Measurements from ENCODE around the gene EFNA5.

The EFNA5 gene

DNA sequence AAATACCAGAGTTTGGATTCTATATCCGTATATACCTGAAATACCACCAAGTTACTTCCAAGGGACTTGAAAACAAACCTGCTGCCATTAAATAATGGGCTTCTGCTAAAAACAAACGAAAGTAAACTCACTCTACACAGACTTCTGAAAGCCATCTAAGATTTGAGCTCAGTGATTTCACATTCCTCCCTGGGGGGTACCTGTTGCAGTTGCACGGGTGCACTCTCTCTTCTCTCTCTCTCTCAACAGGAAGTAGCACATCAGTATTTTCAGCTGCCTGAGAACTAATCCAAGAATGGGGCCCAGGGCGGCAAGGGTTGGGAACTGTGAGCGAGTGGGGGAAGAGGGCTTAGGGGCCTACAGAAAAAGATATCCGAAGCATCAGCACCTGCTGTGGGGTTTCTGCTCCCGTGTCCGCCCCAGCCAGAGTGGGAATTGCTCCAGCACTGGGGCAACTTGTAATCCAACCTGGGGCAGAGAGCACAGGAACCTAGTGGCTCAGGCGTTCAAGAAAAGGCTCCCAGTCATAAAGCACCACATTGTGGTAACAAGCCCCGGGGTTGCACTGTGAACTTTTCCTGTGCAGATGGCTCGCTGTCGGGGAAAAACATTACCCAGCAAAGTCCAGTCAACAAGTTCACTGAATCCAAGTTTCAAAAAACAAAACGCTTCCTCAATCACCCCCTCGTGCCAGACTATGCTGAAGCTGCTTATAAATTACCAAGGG is 99.8 kb downstream of the EFNA5 start:
- no peak for DNase-seq (ENCODE audit: low read depth)

DNA sequence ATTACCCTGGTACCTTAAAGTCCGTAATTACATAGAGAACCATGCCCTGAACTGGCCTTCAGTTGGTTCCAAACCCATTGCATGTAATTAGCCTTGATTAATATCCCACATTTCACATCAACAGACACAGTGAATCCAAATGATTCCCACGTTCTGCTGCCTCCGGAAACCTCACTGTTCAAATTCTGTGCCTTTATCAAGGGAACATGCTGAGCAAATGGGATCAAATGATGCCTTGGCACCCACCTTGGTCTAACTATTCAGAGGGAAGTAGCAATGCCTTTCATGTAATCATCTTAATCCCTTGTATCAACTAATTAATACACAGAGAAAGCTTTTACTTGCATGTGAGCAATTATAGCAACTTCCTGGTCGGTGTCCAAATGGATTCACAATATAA is 100.6 kb downstream of the EFNA5 start:
- no peak for DNase-seq (ENCODE audit: low read depth)

DNA sequence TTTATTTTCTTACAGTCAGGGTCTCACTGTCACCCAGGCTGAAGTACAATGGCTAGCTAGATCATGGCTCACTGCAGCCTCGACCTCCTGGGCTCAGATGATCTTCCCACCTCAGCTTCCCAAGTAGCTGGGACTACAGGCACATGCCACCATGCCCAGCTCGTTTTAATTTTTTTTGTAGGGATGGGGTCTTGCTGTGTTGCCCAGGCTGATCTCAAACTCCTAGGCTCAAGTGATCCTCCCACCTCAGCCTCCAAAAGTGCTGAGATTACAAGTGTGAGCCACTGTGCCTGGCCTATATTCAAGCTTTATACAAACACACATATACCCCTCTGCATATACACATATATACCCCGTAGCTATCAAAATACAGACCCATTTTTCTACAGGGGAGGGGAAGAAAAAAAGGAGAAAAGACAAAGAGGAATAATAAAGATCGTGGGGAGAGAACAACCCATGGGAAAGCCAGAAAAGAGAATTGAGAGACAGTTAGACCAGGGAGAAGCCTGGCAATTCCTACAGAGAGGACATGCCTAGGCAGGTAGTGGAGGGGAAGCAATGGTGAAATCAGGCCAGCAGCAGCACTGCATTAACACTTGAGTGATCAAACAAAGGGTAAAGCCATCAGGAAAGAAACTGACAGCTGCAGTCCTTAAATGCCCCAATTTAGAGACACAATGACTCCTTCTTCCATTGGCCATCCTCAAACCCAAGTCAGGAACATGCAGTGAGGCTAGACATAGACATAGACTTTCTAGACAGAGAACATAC is 102.7 kb downstream of the EFNA5 start:
- no peak for DNase-seq (ENCODE audit: low read depth)

DNA sequence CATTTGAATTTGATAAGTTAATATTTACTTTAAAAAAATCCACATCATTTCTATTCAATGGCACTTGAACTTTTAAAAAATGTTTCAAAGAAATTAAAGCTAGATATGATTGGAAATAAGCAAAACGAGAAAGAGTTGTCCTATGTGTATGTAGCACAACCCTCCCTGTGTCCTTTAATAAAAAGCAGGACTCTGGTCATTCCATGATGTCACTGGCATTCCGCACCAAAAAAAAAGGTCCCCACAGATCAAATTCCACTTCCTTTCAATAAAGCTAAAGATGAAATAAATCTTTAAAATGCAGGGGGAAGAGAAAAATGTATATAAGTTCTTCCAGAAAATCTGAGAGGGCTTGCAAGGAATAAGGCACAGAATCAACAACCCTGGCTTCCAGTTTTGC is 103.8 kb downstream of the EFNA5 start:
- DNase-seq (ENCODE audit: low read depth), result no peak

DNA sequence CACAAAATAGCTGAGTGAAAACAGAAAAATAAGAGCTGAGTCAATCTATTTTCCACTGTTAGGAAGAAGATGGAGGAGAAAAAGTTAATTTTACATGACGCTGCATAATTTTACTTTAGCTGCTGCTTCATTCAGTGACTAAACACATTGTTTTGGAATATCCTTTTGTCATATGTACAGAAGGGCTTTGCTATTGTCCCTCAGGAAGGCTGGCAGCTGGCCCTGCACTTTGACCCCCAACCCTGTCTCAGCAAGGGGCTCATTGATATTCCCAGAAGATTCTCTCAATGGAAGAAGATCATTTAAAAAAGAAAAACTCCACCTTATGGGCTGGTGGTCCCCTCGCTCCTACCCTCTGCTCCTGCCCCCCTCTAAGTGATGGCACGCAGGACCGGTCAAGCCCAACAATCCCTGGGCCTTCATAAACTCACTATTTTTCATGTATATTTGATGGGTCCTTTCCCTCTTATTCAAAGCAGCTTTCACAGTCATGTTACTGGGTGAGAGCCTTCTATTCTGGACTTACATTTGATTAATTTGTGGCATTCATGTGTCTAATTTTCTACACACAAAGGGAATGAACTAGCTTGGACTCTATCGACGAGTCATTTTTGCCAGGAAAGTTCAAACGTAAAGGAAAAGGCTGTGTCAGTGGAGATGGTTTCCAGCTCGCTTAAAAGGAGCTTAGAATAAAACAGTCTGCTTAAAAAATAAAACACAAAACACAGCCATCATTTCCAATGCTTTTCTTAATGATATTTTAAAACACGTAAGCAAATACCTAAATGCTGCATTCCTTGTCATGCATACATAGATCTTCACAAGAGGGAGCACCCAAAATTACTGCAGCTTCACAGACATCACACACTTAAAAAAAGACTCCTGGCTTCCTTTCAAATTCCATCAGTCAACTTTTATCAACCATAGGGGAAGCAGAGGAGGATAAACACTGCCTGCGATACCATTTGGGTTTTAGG is 104.7 kb downstream of the EFNA5 start:
- DNase-seq (ENCODE audit: low read depth), result no peak

DNA sequence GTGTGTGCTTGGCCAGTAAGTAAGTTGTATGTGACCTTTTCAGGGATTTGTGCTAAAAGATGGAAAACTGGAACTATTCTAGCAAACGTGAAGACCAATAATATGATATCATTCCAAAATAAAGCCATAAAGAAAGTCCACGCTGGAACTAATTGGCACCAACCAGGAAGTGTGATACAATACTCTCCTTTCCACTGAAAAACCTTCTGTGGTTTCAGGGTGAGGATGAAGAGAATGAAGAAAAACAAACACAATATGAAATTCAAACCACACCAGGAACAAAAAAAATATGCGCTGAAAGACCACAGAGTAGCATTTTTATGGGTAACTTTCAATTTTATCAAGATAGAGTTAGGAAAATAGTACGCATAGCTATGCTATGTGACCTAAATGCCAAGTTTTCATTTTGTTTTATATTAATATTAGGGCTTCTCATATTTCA is 105.8 kb downstream of the EFNA5 start:
- DNase-seq (ENCODE audit: low read depth), result no peak

DNA sequence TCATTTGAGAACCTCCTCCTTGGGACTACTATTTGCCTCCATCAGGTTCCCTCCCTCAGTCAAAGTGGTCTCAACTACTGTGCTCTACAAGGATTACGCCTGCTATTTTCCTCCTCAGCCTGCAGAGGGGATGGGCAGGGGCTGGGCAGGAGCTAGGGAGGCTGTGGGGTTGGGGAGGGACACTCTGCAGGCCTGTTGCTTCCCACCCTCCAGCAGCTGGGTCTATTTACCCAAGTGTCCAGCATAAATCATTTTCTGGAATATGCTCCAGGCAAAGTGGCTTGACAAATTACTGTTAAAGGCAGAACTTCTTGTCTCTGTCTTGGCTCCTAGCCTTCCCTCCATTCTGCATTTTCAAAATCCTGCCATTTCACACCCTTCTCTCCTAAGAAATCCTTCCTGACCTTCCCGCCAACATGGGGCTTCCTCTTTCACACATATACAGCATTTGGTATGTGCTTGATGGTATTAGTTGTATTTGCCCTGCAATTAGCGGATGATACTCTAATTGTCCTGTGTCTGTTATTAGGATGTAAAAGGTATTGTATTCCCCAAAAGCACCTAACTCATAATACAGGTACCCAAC is 106.7 kb downstream of the EFNA5 start:
- DNase-seq (ENCODE audit: low read depth), result no peak

DNA sequence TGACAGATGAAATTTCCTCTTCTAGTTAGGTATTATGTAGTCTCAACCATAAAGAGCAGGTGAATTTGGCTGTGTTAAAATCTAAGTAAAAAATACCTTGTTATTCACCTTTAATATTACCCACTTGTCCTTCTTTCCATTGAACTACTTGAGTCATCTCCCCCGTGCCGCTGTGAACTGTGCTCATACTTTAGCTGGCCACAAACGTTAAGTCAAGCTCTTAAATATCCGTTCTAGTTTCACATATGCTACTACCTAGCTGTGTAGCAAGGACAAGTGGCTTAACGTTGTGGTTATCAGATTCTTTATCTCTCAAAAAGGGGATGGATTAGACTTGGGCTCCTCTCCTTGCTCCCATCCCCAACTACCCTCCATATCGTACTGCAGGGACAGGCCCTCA is 110.4 kb downstream of the EFNA5 start:
- no peak for DNase-seq (ENCODE audit: low read depth)

DNA sequence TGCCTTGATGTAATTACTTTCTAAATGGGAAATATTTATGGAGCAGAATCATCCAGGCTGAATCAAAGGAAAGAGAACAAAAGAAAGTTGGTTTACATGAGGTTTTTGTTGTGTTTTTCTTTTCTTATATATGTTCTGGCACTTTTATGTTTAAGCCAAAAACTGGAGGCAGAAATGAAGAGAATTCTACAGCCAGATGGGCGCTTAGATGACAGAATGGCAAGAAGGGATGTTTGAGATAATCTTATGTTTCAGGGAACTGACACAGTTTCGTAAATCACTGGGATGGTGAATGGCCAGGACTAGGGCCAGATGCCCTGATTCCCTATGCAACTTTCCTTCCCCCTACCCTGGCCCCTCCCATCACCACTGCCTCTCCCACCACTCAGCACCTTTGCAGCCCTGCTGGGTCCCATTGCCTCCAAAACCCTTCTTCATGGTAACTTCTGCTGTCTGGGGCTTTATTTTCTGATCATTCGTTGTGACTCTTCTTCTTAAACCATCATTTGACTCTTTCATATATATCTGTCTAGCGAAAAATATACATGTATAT is 111.8 kb downstream of the EFNA5 start:
- DNase-seq (ENCODE audit: low read depth), result no peak

DNA sequence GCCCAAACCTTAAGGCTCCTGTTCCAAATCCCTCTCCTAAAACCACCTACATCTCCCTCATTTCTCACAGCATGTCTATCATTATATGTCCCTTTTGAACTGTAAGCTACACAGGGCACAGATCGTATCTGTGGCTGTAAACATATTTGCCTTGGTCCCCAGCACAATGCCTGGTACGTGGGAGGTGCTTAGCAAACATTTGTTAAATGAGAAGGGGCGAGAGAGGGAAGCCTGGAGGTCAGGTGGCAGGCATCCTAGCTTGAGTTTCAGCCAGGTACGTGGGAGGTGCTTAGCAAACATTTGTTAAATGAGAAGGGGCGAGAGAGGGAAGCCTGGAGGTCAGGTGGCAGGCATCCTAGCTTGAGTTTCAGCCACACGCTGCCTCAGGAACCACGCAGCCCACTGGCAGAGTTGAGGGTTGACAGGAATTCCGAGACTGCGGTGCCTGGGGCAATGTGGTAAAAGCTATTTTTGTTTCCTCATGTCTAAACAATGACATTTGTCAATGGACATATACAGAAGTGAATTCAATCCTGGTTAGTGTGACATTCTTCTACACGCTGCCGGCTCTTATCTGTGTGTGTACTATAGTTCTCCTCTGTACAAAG is 113.6 kb downstream of the EFNA5 start:
- DNase-seq (ENCODE audit: low read depth), result no peak

DNA sequence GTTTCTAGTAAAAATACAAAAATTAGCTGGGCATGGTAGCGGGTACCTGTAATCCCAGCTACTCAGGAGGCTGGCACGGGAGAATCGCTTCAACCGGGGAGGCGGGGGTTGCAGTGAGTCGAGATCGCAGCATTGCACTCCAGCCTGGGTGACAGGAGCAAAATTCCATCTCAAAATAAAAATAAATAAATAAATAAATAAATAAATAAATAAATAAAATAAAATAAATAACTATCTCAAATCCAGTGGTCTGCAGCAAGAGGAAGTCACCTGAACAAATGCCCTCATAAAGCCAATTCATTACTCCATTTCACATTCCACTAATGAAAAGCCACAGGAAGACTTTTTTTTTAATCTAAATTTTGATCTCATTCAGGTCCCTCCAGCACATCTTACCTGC is 114.2 kb downstream of the EFNA5 start:
- DNase-seq (ENCODE audit: low read depth), result no peak

DNA sequence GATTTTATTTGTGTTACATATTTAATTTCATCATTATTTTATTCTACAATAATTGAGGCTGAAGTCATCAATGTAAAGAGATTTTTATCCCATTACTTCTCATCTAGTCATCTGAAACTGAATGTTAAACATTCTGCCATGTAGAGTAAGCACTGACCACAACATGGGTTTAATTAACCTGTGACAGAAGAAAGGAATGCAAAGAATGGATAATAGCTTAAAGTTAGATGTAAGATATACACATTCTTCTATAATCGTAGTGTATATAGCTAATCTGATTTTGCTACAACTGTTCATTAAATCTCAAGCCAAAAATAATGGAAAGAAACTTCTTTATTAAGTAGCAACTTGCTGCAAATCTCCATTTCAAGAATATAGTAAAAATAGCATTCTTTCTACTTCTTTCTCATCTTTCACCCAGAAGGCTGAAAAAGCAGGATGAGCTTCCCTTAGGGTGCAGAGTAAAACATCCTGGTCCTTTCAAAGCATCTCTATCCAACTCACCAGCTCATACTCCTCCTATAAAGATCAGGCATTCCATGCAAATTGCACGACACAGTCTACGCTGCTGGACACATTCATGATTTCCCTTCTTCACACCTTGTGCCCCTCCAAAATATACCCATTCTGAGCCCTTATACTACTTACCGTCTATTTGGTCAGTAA is 115.2 kb downstream of the EFNA5 start:
- DNase-seq (ENCODE audit: low read depth), result no peak

DNA sequence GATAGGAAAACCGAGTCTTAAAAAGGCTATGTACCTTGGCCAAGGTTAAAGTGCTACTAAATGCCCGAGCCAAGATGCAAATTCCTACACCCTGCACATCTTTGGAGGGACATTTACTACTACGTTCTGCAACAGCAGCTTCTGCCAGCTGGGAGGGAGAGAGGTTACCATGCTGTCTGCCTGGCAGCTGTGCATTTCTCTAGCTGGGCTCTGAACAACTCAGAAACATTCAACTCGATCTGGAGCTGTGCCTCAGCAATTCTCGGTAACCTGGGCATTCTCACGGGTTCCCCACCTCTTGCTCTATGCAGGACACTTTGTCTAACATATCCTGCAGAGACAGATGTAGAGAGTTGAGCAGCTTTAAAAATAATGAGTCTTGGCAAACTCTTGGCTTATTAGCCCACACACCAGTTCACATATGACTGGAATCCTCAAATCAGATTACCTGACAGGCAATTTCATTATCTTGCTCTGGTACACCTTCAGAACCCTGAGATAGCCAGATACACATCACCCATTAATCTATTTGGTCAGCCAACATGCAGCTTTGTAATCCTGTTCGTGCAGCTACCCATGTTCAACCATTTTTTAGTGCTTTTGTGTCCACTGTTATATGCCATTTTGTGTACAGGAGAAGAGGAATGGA is 115.8 kb downstream of the EFNA5 start:
- DNase-seq (ENCODE audit: low read depth), result no peak

DNA sequence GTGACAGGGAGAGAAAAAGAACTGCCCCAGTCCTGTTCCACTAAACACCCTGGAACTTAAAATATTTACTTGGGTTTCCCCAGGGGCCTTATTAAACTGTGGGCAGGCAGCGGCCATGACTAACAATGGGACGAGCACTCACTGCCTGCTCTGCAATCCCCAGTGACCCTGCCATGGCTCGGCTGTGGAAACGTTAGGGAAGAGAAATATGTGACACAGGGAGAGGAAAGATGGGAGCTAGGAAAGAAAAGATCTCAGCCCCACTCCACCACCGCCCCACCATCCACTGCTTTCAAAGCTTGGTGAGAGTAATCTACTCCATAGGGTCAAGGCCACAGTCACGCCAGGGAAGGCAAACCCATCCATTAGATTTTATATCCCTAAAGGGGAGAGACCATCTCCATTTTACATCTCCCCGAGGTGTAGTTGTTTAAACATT is 117.6 kb downstream of the EFNA5 start:
- DNase-seq (ENCODE audit: low read depth), result no peak

DNA sequence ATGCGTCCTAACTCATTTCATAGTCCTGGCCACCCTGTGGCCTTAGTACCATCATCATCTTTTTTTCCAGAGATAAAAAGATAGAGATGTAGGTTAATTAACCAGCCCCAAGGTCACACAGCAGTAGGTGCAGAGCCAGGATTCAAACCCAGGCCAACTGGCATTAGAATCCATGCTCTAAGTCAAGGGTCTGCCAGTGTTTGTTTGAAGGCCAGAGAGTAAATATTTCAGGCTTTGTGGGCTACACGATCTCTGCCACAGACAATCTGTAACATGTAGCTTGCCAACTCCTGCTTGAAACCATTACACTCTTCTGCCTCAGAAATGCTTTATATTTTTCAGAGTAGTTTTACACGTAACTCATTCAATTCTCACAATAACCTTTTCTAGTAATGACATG is 119.6 kb downstream of the EFNA5 start:
- DNase-seq (ENCODE audit: low read depth), result no peak

DNA sequence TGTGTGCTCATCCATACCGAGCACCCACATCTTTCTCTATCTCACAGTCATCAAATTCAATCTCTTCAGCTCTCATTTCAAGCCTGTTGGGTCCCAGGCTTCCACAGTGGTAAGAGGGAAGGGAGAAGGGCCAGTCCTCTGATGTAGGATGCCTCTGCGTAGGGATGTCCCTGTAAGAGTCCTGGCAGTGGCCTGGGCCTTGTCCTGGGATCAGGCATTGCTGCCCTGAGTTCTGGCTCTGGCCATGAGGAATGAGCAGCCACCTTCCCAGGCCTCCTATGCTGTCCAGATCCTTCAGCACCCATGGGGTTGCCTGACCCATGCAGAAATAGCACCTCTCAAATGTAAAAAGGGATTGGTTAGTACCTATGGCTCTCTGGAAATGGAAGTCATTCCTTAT is 121.2 kb downstream of the EFNA5 start:
- no peak for DNase-seq (ENCODE audit: low read depth)

DNA sequence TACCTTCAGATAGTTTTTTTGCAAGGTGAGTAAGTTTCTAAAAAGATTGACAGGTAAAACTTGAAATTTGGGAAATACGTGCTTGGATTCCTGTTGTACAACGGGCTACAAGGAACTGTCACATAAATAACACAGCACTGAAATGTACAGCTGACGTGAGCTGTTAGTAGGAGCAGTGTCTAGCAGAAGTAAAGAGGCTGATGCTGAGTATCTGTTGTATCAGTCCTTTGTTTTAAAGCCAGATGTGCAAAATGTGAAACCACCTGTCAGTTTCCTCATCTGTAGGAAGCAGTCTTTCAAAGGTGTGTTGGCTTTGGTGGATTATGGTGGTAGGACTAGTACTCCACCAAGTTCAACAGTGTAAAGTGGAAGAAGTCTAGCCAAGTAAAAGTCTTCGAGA is 122.3 kb downstream of the EFNA5 start:
- no peak for DNase-seq (ENCODE audit: low read depth)

DNA sequence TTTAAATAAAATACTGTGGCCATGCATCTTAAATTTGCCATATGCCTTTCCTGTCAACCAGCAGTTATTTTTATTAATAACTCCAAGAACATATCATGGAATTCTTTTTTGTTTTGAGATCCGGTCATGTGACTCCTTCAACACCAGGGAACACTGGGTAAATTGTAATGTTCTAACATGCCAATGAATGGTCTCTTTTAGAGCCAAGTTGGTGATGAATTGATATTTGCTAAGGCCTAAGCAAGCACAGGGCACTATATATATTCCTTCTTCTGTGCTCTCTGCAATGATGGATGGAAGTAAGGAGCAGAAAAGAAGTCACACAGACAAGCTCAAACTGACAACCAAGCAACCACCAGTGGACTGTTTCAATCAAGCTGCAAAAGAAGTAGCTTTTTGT is 124.0 kb downstream of the EFNA5 start:
- DNase-seq (ENCODE audit: low read depth), result no peak

DNA sequence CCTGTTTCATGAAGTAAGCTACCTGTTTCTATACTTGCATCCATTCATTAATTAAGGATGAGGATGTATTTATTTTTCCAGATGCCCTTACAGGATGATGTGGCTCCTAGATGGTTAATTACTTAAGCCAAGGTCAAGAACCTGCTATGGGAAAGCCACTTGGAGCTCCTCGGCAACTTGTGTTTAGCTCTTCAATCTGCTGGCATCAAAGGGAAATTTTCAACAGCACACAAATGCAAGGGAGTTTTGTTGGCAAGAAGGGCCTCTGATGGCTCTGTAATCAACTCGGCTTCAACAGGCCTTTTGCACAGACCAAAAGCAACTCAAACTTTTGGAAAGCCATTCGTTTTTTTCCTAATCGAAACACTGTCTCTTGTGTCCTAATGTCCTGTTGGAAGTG is 125.3 kb downstream of the EFNA5 start:
- no peak for DNase-seq (ENCODE audit: low read depth)

DNA sequence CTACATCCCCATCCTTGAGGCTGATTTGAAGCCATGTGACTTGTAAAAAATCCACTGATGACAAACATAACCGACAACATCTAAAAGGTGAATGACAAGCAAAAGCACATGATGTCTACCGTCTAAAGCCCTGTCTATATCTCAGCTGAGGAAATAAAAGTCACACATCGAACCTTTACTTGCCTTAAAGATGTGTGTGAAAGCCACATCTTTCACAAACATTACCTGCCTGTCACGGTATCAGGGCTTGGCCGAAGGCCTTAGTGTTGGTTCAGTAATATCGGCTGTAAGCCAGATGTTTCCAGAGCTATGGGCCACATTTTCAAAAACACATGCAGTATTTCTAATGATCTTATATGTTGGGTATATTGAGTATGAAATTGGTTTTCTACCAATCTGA is 125.8 kb downstream of the EFNA5 start:
- no peak for DNase-seq (ENCODE audit: low read depth)

Measured in non-pigmented ciliary epithelial cell (primary cell).